Ramos (cell line): ENCODE results near the gene UBE2S.
"Not testable (repeated sequence)": the region's sequence is repeated elsewhere in the genome, so short reads cannot be mapped to it uniquely, and the experiment has no call there.

Experiments used
- in situ Hi-C: fragments of 300-500 bp; cut with MboI; formaldehyde crosslinking; loops from one replicate; pipeline ENCODE4 v1.14.3; 2022; ENCODE audit warnings: low sequenced_read_pairs; ENCODE audit not compliant: unreplicated experiment

UBE2S gene

DNA sequence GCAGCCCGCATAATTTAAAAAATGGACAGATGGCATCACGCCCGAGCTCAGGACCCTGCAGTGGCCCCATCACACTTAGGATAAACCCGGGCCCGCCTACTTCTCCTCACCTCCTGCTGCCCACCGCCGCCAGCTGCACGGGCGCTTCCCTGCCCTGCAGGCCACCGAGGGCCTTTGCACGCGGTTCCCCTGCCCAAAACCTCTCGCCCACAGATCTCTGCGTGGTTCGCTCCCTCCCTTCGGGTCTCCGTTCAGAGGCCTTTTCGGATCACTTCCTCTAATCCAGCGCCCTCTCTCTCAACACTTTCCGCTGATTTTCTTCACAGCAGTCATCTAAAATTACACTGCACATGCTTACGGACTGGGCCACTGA is 33.7 kb upstream of the UBE2S start:
- in situ Hi-C loops, result no loop called here

DNA sequence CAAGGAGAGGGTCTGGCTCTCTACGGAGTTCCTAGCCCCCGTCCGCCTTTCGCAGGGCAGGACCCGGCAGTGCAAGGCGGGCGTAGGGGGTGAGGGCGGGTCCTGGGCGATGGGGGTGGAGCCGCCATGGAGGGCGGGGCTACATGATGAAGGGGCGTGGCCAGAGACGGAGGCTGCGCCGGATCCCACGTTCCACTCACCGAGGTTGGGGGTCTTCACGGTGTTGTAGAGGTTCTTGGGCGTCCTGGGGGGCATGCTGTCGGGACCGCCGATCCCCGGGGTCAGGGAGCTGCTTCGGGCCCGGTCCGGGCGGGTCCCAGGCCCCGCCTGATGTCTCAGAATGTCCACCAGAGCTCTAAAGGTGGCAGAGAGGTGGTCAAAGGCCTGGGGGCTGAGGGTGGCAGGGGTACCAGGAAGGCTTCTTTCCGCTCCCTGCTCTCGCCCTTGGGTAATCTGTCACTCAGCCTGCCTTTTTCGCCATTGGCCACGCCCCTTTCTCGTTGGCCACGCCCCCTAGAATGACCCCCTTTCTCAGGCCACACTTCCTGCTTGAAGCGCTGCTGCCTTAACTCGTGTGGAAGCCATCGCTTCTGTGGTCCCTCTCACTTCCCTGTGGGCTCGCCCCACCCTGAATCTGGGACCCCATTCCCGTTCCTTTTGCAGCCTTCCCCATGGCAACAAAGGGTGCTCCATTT is 33.0 kb upstream of the UBE2S start:
- in situ Hi-C loops, result no loop called here

DNA sequence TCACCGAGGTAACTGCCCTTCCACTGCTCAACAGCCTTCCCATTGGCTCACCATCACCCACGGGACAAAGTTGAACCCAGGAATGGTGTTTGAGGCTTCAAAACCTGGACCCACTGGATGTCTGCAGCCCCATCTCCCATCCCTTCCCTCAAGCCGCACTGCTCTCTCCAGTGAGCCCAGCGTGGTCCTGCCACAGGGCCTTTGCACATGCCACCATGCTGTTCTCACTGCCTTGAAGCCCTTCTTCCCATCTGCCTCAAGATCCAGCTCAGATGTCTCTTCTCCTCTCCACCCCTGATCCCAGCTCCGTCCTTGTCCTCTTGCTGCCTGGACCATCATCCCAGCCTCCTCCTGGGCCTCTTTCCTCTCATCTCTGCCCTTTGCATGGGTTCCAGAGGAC is 31.5 kb upstream of the UBE2S start:
- in situ Hi-C loops, result no loop called here

- in situ Hi-C loops, result no loop called here
These were observed 29.8 kb upstream of the UBE2S start for GRCh38 chr19:55437410-55437809.

- in situ Hi-C loops, result no loop called here
These were observed 29.3 kb upstream of the UBE2S start for GRCh38 chr19:55436847-55437246.

- in situ Hi-C loops, result no loop called here
These were observed 27.4 kb upstream of the UBE2S start for GRCh38 chr19:55435020-55435419.

- in situ Hi-C loops, result no loop called here
These were observed 26.9 kb upstream of the UBE2S start for GRCh38 chr19:55434356-55434919.

GRCh38 chr19:55433292-55433691 is 25.7 kb upstream of the UBE2S start:
- in situ Hi-C loops, result no loop called here

DNA sequence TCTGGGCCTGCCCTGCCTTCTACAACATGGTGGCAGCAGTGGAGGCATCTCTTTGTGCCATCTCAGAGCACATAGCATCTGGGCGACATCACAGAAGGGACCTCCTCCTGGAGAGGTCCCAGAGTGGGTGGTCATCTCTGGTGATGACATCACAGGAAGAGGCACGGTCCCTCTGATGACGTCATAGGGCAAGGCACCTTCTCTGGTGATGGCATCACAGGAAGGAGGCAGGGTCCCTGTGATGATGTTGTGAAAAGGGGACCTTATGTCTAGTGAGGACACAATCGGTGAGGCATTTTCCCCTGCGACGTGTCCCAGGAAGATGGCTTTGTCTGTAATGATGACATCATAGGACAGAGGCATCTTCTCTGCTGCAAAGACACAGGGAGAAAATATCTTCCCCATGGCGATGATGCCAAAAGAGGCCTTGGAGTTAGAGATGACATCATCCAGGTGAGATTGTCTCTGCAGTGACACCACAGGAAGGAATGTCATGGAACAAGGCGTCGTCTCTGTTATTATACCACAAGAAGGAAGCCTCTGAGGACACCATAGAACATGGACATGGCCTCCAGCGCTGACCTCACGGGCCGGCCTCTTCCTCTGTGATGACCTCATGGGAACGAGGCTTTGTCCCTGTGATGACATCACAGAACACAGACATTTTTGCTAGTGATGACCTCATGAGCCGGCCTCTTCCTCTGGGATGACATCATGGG is 24.8 kb upstream of the UBE2S start:
- in situ Hi-C loops, result no loop called here

DNA sequence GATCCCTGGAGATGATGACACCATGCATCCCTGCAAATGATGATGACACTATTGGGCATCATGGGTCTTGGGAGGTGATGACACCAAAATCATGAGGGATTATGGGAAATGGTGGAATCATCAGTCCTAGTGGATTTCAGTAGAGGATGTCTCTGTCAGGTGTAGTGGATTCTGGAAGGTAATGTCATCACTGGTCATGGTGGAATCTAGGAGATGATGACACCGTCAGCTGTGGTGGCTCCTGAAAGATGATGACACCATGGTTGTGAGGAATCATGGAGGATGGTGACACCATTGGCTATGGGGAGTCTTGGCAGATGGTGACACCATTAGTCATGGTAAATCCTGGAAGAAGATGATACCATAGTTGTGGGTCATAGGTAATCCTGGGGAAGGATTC is 23.6 kb upstream of the UBE2S start:
- in situ Hi-C loops, result no loop called here

DNA sequence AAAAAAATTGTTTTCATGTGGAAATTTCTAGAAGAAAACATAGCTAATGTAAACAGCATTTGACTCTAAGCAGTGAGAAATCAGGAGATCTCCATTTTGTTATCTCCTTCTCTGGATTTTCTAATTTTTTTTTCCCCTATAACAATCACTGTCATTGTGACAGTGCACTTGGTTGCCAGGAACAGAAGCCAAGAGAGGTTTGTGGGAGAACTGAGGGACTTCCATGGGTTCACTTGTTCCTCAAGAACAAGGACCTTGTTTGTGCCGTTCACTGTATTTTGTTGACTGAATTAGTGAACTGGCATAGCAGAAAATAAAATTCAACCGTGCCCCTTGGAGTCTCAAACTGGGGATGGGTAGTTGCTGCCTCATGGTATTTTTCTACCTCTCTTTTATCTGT is 18.5 kb upstream of the UBE2S start:
- in situ Hi-C loops, result no loop called here

GRCh38 chr19:55424518-55424917 is 16.9 kb upstream of the UBE2S start:
- in situ Hi-C loops, result no loop called here

- in situ Hi-C loops, result no loop called here
These were observed 15.8 kb upstream of the UBE2S start for GRCh38 chr19:55423225-55424005.

- in situ Hi-C loops, result not testable (repeated sequence)
These were observed 13.7 kb upstream of the UBE2S start for GRCh38 chr19:55421281-55421680.

DNA sequence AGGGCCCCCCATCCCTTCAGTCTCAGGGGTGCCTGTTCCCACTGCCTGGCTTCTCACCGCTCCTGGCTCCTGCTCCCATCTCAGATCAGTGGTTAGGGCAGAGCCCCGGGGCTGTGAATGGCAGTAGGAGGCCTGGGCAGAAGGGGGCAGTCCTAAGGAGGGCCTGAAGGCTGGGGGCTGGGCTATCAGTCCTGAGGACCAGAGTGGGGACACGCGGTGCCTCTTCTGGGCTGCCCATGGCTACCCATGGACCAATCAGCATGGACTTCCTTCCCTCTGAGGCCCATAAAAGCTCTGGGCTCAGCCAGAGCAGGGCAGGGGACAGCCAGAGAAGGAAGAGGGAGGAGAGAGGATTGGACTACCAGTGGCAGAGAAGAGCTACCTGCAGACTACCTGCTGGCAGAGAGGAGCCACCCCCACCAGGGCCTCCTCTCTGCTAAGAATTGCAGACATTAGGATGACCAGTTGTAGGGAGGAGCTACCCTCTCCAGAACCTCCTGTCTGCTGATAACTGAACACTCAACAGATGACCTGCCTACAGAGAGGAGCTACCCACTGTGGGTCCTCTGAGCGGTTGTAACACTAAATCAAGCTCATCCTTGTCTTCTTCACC is 12.1 kb upstream of the UBE2S start:
- in situ Hi-C loops, result loop anchor here (5.0 to 10.0 kb wide), 2 partner anchors 125 to 207 kb away; no protein-coding TSS in a partner anchor

GRCh38 chr19:55419103-55419502 is 11.5 kb upstream of the UBE2S start:
- in situ Hi-C loops, result loop anchor here (5.0 to 10.0 kb wide), 2 partner anchors 124 to 207 kb away; no protein-coding TSS in a partner anchor

GRCh38 chr19:55418185-55418584 is 10.6 kb upstream of the UBE2S start:
- in situ Hi-C loops, result loop anchor here (5.0 to 10.0 kb wide), 2 partner anchors 123 to 206 kb away; no protein-coding TSS in a partner anchor

DNA sequence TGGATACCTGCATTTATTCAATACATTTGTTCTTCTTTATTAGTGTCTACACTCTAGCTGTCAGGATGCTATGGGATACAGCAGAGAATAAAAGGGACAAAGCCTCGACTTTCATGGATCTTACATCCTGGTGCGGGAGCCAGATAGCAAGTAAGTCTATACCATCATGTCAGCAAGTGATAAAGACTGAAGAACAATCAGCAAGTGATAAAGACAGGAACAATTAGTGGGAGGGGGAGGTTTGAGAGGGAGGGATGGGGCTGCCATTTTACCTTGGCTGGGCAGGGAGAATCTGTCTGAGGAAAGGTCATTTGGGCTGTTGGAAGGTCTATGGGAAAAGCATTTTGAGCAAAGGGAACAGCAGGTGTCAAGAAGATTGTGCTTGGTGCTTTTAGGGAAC is 2.6 kb upstream of the UBE2S start:
- in situ Hi-C loops, result loop anchor here (10.0 kb wide), 1 partner anchor 115 kb away; no protein-coding TSS in a partner anchor

DNA sequence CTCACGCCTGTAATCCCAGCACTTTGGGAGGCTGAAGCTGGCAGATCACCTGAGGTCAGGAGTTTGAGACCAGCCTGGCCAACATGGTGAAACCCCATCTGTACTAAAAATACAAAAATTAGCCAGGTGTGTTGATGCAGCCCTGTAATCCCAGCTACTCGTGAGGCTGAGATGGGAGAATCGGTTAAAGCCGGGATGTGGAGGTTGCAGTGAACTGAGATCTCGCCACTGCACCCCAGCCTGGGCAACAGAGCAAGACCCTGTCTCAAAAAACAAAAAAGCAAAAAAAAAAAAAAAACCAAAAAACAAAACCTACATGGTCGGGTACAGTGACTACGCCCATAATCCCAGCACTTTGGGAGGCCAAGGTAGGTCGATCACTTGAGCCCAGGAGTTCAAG is 1.6 kb upstream of the UBE2S start:
- in situ Hi-C loops, result not testable (repeated sequence)

- in situ Hi-C loops, result no loop called here
These were observed 915 bp upstream of the UBE2S start for GRCh38 chr19:55408533-55408872.
